HG03442 (cell line): ENCODE measurements around the gene CAPN8.
"Not testable (repeated sequence)": the region's sequence is repeated elsewhere in the genome, so short reads cannot be mapped to it uniquely, and the experiment has no call there.

Source experiments
- ATAC-seq: cut with Tn5 transposase; IDR thresholded peaks from one replicate; pipeline ENCODE4 v1.9.1; 2021; ENCODE audit warnings: mild to moderate bottlenecking, moderate library complexity; ENCODE audit not compliant: unreplicated experiment

Gene CAPN8

DNA sequence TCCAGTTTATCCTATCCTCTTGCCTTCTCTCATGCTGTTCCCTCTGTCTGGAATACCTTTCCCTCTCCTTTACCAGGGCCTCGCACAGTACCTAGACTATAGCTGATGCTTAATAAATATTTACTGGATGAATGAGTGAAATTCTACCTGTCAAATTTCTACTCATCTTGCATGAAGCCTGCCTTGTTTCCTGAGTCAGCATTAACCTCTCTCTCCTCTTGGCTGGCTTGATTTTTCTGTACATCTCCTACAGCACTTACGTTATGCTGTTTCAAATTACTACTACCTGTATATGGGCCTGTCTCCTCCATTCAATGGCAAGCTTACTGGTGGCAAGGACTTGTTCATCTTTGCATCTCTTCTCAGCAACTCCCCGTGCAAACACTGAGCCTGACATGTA, 130.8 kb downstream of the CAPN8 start:
- ATAC-seq: no peak

DNA sequence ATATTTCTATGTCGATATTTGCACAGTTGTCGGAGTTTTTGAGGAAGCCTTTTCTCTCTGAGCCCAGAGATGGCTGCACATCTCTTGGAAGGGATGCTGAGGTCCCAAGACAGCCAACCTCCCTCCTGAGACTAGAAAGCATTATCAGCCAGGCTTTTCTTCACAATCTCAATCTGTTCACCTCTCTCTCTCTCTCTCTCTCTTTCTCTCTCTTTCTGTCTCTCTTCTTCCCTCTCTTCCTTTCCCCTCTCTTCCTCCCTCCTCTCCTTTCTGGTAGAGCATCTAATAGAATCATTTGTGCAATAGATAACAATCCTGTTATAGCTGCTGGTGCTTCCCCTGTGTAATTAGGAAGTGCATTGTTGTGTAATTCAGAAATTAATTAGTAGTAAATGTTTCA, 131.8 kb downstream of the CAPN8 start:
- ATAC-seq: no peak

DNA sequence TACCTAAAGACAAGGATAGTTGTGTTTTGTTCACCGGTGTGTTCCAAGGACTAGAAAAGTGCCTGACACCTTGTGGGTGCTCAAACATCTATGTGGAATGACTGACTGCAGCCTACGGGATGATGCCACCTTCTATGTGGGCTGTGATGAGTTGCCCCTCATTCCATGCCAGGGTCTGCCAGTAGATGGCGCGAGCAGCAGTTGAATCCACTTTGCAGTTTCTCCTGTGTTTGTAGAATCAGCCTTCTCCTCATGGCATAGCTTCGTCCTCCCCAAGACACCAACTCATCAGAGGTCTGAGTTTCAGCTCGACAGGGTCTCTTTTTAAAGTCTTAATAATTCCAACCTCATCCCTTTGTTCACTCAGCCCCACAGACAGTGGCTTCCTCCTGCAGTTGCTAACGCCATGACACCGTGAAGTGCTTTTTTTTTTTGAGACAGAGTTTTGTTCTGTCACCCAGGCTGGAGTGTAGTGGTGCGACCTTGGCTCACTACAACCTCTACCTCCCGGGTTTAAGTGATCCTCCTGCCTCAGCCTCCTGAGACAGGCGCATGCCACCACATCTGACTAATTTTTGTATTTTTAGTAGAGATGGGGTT, 133.7 kb downstream of the CAPN8 start:
- ATAC-seq: no peak

DNA sequence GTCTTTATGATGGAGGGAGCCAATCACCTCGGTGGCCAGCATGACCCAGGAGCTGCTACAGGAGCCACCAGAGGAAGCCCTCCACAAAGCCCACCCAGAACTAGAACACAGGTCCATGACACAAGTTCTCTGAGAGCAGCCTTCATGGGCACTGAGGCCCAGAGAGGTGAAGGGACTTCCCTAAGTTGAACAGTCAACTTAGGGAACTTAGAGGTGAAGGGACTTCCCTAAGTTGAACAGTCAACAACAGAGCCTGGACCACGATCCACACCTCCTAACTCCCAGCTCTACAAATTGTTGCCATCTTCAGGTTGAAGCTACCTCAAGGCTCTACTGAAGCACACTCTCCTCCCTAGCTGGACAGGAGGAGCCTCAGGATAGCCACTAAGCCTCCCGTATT, 139.5 kb downstream of the CAPN8 start:
- ATAC-seq: peak; percentile 60

DNA sequence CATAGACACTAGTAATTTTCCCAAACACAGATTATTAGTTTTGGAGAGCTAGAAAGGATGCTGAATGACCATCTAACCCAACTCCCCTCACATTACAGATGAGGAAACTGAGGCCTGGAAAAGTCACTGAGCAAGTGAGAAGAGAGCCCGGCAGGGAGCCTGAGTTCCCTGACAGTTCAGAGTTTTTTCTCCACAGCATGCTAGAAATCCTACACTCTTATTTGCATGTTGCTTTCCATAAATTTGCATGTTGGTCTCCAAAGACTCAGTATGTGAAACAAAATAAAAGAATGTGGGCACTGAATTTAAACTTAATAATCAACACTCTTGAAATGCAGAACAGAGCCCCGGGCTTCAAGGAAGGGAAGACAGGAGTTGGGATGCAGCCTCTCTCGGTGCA, 140.0 kb downstream of the CAPN8 start:
- ATAC-seq: no peak

DNA sequence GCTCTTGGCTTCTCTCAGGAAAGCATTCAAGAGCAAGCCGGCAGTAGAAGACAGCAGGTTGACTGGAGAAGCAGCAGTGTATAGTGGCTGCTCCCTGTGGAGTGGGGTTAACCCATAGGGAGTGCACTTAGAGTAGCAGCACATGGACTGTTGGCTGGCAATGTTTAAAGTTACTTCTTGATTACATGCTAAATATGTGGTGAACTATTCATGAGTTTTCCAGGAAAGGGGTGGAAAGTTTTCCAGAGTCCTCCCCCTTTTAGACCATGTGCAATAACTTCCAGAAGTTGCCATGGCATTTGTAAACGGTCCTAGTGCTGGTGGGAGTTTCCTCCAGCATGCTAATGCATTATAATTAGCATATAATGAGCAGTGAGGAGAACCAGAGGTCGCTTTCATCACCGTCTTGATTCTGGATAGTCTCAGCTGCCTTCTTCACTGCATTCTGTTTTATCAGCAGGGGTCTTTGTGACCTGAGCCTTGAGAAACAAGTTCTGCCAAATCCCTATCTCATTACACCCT, 140.5 kb downstream of the CAPN8 start:
- no peak for ATAC-seq

DNA sequence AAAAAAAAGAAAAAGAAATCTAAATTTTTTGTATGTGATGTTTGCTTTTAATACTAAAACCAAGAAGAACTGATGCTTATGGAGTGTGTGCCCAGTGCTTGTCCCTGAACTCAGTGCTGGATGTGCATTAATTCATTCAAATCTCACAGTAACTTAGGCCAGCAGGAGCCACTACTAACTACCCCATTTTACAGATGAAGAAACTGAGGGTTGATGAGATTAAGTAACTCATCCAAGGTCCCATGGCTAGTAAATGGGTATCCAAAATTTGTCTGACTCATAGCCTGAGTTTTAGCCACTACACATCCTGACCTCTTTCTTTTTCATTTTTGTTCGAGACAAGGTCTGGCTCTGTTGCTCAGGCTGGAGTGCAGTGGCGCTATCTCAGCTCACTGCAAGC, 144.4 kb downstream of the CAPN8 start:
- no peak for ATAC-seq

DNA sequence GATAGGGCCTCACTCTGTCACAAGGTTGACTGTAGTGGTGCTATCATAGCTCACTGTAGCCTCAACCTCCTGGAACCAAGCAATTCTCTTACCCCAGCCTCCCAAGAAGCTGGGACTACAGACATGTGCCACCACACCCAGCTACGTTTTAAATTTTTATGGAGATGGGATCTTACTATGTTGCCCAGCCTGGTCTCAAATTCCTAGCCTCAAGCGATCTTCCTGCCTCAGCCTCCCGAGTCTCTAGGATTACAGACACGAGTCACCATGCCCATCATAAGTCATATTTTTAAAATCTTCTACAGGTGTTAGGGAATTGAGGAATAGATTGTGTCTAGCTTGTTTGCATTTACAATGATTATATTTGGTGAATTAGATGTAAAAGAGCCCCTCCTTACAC, 145.3 kb downstream of the CAPN8 start:
- ATAC-seq: no peak

DNA sequence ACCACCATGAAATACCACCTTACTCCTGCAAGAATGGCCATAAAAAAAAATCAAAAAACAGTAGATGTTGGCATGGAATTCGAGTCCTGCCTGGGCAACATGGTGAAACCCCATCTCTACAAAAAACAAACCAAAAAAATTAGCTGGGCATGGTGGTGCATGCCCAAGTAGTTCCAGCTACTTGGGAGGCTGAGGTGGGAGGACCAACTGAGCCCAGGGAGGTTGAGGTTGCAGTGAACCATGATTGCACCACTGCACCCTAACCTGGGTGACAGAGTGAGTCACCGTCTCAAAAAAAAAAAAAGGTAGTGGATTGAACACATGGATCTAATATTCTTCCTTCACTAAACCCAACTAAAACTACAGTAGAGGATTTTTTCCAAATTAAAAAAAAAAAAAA, 146.4 kb downstream of the CAPN8 start:
- ATAC-seq: no peak

DNA sequence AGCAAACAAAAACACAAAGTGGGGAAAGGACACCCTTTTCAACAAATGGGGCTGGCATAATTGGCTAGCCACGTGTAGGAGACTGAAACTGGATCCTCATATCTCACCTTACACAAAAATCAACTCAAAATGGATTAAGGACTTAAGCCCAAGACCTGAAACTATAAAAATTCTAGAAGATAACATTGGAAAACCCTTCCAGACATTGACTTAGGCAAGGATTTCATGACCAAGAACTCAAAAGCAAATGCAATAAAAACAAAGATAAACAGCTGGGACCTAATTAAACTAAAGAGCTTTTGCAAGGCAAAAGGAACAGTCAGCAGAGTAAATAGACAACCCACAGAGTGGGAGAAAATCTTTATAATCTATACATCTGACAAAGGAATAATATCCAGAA, 146.9 kb downstream of the CAPN8 start:
- not testable (repeated sequence) for ATAC-seq

DNA sequence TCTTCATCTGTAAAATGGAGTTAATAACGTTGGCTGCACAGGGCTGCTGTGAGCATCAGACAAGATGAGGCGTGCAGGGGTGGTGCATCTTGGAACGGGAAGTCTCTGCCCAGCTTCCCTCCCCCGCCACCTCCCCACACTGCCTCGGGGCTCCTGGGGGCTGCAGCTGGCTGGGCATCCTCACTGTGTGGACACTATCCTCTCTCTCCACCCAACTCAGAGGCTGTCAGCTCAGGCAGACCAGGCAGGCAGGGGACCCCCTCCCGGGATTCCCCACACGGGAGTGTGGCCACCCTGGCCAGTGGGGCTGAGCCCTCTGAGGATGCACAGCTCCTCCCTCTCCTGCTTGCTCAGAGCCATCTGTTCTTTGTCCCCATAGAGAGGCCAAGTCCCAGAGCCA, 149.6 kb downstream of the CAPN8 start:
- ATAC-seq: no peak

DNA sequence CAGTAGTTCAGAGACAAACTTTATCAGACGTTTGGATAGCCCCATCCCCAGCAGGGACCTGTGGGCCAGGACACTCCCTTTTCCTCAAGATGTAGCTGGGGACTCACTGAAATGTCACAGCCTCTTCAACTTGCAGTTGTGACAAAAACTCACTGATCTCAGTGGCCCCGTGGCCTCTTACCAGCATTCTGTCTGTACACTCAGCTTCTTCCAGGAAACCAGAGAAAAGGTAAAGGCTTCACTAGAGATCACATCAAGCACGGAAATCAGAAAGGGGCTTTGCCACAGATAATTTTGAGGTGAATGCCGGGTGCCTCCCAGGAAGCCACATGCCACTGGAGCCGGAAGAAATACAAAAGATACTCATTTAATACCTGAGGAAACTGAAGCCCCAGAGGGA, 150.1 kb downstream of the CAPN8 start:
- no peak for ATAC-seq

DNA sequence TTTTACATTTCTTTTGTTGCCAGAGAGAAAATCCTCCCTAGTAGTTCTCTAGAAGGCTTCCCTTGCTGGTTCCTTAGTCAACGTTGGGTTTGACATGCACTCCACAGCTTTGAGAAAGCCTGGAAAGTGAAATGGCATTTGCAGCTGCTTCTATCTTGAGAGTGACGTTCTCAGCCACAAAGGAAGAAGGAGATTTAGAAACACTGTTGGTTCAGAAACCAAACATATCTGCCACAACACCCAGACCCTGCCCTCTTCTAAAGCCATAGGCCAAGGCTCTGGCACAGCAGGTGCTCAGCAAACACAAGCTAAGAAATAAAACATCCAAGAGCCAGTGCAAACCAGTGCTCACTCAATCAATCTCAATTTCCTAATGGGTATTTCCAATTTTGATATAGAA, 150.9 kb downstream of the CAPN8 start:
- ATAC-seq: no peak

DNA sequence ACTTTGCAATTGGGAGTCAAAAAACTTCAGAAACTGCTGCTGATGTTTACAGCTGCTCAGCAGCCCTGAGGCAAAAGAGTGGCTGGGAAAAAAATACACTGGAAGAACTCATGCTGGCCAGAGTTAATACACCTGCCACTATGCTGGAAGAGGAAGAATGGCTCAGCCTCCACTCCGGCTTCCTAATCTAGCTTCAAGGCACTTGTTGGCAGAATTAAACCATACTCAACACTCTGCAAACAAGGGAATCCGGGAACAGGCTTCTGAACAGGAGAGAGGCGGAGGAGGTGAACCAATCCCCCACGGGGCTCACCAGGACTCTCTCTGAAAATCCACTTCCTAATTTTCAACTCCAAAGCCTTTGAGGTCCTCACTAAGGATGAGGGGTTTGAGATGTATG, 152.2 kb downstream of the CAPN8 start:
- ATAC-seq: no peak

DNA sequence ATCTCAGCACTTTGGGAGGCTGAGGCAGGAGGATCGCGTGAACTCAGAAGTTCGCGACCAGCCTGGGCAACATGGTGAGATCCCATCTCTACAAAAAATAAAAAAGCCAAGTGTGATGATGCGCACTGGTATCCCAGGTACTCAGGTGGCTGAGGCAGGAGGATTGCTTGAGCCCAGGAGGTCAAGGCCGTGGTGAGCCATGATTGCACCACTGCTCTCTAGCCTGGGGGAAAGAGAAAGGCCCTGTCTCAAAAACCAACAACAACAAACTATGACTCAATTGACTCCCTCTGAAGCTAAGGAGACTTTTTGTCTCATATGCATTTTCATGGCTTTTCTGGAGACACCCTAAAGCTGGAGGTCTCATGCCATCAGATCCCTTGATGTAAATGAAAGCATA, 153.4 kb downstream of the CAPN8 start:
- no peak for ATAC-seq

DNA sequence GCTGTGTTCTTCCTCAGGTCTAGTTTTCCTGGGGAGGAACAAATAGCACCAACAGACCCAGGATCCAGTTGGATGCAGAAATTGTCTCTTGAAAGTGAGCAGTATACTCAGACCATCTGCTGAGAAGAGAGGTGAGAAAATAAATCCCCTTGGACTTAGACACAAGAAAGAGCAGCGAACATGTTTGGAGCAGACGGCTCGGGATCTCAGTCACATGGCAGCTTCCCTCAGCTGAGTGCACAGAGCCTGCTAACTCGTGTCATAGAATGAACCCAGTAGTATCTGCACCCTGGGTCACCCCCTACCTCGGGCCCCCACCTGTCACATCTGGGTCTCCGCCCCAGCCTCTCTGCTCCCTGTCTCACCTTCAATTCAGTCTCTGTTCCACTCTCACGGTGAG, 156.7 kb downstream of the CAPN8 start:
- ATAC-seq: no peak

DNA sequence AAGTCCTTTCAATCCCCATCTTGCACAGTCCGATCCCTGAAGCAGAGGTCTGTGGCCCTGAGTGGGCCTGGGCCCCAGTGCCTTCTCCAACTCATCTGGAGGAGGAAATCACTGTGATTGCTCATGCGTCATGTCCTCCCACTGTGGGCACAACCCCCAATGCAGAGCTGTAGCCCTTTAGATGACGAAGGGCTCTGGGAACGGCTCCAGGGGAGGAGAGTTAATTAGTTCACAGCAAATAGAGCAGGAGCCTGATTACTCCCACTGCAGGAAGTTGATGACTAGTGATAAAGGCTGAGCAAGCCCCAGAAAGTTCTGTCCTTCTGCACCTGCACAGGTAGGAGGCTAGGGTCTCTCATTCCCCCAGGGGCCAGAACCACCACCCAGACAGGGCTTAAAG, 160.8 kb downstream of the CAPN8 start:
- ATAC-seq: no peak

DNA sequence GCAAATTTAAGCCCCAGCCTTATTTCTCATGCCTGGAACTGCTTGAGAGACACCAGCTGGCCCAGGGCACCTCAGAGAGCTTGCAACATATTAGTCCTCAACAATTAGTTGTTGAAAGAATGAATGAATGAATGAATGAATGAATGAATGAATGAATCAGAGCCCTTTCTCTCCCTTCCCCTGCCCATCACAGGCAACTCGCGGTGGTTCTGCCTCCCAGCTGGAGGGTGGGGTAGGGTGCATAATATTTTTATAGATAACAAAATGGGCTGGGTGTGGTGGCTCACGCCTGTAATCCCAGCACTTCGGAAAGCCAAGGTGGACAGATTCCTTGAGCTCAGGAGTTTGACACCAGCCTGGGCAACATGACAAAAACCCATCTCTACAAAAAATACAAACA, 162.2 kb downstream of the CAPN8 start:
- no peak for ATAC-seq

DNA sequence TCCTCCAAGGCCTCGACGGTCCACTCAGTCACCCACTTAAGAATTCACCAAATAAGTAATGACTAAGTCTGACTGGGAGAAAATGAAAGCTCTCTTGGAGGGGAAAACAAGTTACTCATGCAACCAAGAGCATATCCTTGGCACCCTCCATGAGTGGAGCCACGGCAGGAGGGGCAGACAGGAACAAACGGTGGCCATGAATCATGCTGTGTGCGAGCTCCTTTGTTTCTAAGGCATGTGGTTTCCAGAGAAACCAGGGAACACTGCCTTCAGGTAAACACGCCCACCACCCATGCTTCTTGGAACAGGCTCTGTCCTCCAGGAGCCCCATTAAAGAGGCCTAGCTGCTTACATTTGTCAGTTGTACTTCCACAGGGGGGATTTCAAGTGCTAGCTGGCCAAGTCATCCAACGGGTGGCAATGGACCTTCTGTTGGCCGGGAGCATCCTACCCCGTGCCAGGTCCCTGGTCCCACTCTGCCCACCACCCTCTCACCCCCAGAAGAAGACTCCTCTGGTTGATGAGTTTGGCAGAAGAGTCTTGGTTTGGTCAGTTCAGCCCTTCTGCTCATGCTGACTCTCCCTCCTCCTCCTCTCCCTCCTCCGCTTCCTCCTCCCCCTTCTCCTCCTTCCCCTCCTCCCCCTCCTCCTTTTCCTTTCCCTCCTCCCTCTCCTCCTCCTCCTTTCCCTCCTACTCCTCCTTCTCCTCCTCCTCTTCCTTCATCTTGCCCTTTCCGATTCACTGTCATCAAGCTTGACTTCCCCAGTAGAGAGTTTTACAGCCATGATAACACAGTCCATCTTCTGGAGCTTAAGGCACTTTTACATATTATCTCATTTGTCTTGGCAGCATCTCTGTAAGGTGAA, 164.7 kb downstream of the CAPN8 start:
- no peak for ATAC-seq

DNA sequence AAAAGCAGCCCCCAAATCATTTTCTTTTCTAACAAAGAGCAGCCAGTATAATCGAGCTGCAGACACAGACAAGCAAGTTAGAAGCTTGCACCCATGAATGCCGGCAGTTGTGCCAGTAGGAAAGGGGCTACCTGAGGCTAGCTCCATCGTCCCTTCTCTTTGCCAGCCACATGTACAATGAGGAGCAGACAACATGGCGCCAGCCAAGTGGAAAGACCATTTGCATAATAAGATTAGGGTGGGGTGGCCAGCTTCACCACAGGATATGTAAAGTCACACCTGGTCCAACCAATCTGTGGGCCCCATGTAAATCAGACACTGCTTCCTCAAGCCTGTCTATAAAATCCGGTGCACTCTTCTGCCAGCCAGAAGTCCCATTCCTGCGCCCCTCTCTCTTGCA, 168.6 kb downstream of the CAPN8 start:
- ATAC-seq: no peak

DNA sequence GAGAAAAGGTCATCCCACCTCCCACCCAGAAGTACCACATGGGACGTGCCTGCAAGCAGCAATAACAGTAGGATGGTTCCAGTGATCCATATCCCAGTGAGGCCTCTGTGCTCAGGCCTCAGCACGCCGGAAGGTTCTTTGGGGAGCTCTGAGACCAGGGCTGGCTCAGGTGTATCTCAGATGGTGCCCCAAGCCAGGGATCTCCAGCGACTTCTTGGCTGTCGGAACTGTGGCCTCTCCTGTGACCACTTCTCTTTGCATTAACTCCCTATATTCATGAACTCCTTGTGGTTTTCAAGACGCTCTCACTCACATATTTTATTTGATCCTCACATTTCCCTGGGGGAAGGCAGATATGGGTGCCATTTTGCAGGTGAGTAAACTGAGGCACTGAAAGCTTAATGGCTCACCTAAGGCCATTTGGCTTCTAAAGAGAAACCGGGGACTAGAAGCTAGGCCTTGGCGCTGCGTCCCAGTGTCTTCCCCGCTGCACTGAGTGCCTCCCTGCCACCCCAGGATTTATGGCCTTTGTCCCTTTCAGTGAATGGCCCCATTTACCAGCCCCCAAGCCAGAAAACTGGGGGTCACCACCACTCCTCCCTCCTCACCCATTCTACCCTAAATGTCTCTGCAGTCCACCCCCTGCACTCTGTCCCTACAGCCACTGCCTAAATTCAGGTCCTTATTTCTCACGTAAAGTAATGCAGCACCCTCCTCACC, 170.4 kb downstream of the CAPN8 start:
- ATAC-seq: no peak

DNA sequence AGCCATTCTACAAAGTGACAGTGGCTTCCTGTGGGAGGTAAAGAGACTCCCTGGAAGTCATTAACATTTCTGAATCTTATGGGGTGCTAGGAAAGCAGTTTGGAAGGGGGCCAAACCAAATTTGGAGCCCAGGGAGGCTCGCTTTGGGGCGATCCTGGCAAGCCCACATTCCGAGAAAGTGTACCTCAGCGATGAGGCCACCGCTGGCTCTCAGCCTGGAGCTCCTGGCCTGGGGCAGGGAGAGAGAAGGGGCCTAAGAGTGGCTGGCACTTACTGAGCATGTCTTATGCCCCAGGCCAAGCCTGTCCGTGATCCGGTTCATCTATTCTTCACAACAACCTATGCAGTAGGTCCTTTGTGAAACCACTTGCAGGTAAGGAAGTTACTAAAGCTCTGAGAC, 173.5 kb downstream of the CAPN8 start:
- no peak for ATAC-seq
